Testis (tissue), 3 donors: ENCODE data around the gene KLHL10. TPM values are rescaled to one million over a fixed set of nuclear protein-coding genes. Genes with fewer than 3 reads are reported as not detected.

ENCODE experiments used
- DNase-seq: peaks from one replicate; pipeline ENCODE4 v3.0.0-alpha.2; 2019
- H3K27ac ChIP-seq, 2 donors: fragments of 200-600 bp; sonication (generic); one replicate each; pipeline ENCODE4 v1.5.1; 2019
- H3K27me3 ChIP-seq: fragments of 200-600 bp; sonication (generic); one replicate; pipeline ENCODE4 v1.5.1; 2019
- H3K36me3 ChIP-seq: fragments of 200-600 bp; sonication (generic); one replicate; pipeline ENCODE4 v1.5.1; 2017; ENCODE audit warnings: low read depth; ENCODE audit errors: missing control alignments
- H3K4me1 ChIP-seq: fragments of 200-600 bp; sonication (generic); one replicate; pipeline ENCODE4 v1.5.1; 2019
- H3K4me3 ChIP-seq, 2 donors: fragments of 200-600 bp; sonication (generic); one replicate each; pipeline ENCODE4 v1.5.1; 2017 to 2019
- H3K9me3 ChIP-seq: fragments of 200-600 bp; sonication (generic); one replicate; pipeline ENCODE4 v1.5.1; 2017
- POLR2A ChIP-seq: fragments of 450-650 bp; IDR thresholded peaks from one replicate; pipeline ENCODE4 v1.6.1; 2017; ENCODE audit warnings: antibody characterized with exemption, mild to moderate bottlenecking, moderate library complexity
- WGBS, 2 donors: methylation state at CpG; one replicate each; pipeline ENCODE4 v1.1.5; 2018; 5-methylcytosine and 5-hydroxymethylcytosine counted together
- intact Hi-C: fragments of 100-400 bp; cut with DNase I; formaldehyde crosslinking; loops from one replicate; pipeline ENCODE4 v1.15.1; 2023; ENCODE audit warnings: low total_unique reads
- polyA plus RNA-seq: library from polyadenylated mRNA; stranded (reverse); fragments of 350-450 nt; fragmentation: Illumina TruSeq; extraction: RNeasy Lipid Tissue Mini Kit (QIAGEN cat#74804); gene quantifications from one replicate; pipeline ENCODE4 v1.2.3, GENCODE V29; 2014; ENCODE audit warnings: low read depth, low replicate concordance; ENCODE audit not compliant: insufficient read depth
- total RNA-seq, 2 donors: library from RNA; depleted of rRNA; stranded (reverse); fragments of >200 nt; gene quantifications; one replicate each; pipeline ENCODE4 v1.2.3, GENCODE V29; 2016
- TF ChIP-seq, protein P1 (sequence below), 3 experiments: fragments of 450-650 bp in 2 of 3; fragments of 200-600 bp in 1 of 3; sonication (generic) in 1 of 3; IDR thresholded peaks; one replicate each; pipeline ENCODE4 v1.5.1; 2016 to 2019; ENCODE audit warnings: antibody characterized with exemption in 3 of 3, mild to moderate bottlenecking in 2 of 3, moderate library complexity in 1 of 3

Gene KLHL10
- total and polyA plus RNA-seq, 3 donors from 2014 or later = 31.8 to 130 (median 76.3) TPM

DNA sequence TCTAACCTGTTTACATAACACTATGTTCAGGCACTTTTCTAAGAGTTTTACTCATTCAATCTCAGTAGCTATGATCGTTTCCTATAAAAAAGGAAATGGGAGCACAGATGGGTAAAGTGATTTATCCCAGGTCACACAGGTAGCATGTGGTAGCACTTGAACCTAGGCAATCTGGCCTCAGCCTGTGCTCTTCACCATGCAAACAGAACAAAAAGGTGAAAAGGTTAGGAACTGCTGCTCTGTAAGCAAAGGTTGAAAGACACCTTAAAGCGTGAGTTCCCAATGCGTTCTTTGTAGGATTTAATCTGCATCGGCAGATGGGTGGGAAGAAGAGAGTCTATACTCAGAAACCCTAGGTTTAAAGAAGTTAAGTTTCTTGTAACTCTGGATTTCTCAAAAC lies 42.5 kb downstream of the KLHL10 start:
- intact Hi-C loops = no loop called here
- TF ChIP-seq, protein P1, sequence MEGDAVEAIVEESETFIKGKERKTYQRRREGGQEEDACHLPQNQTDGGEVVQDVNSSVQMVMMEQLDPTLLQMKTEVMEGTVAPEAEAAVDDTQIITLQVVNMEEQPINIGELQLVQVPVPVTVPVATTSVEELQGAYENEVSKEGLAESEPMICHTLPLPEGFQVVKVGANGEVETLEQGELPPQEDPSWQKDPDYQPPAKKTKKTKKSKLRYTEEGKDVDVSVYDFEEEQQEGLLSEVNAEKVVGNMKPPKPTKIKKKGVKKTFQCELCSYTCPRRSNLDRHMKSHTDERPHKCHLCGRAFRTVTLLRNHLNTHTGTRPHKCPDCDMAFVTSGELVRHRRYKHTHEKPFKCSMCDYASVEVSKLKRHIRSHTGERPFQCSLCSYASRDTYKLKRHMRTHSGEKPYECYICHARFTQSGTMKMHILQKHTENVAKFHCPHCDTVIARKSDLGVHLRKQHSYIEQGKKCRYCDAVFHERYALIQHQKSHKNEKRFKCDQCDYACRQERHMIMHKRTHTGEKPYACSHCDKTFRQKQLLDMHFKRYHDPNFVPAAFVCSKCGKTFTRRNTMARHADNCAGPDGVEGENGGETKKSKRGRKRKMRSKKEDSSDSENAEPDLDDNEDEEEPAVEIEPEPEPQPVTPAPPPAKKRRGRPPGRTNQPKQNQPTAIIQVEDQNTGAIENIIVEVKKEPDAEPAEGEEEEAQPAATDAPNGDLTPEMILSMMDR (IDR thresholded peaks at IDR 0.05) = no peak
- no peak for TF ChIP-seq POLR2A
- DNase-seq = no peak
- no peaks in the 10 kb centered on the region for H3K36me3 ChIP-seq
- no peaks in the 10 kb centered on the region for H3K4me1 ChIP-seq
- 90 to 94% methylated on average over 4 of the region's 4 CpGs for WGBS, 2 donors
- no peaks in the 10 kb centered on the region for H3K27me3 ChIP-seq
- no peak overlapping the region for H3K27ac ChIP-seq
- no peak overlapping the region for H3K4me3 ChIP-seq
- H3K9me3 ChIP-seq = no peaks in the 10 kb centered on the region

DNA sequence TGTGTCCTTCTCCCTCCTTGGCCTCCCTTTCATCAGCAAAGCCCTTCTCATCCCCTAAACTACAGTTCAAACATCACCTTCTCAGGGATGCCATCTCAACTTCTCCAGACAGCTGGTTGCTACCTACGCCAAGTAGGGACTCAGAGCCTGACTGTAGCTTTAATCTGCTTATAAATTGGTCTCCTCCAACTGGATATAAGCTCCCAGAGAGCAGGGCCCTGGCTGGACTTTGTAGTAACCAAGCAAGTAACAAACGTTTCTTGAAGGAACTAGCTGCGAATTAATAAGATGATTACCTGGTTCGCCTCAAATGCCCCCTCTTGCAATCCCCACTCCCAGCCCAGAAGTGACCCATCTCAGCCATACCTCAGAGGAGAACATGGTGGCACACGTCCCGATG lies 45.1 kb downstream of the KLHL10 start:
- Histone ChIP-seq H3K27ac (no peak overlapping the region), H3K4me1 (no peaks in the 10 kb centered on the region), H3K27me3 (no peaks in the 10 kb centered on the region), H3K9me3 (no peaks in the 10 kb centered on the region), H3K4me3 (no peak overlapping the region), H3K36me3 (no peaks in the 10 kb centered on the region)
- WGBS, 2 donors = 87 to 90% methylated on average over 6 of the region's 6 CpGs
- intact Hi-C loops = no loop called here
- DNase-seq = no peak
- TF ChIP-seq, protein P1 (IDR thresholded peaks at IDR 0.05) = no peak
- TF ChIP-seq POLR2A = no peak

DNA sequence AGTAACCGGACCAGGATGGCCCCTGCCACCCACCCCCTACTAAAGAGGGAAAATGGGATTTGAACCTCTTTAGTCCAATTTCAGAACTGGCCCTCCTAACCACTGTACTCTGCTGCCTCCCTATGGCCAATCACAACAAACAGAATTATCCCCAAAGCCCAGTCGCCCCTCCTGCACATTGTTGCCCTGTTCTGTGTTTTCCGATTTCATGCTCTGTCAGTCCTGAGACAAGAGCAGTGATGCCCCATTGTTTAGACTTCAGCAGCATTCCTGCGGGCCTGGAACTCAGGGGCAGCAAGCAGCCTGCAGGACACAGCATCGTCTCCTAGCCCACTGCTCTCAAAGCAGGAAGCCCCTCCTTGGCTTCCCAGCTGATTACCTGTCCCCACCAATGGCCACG lies 48.1 kb downstream of the KLHL10 start:
- H3K27me3 ChIP-seq = no peaks in the 10 kb centered on the region
- no peak overlapping the region for H3K4me3 ChIP-seq
- no peak overlapping the region for H3K27ac ChIP-seq
- intact Hi-C loops = no loop called here
- no peaks in the 10 kb centered on the region for H3K4me1 ChIP-seq
- TF ChIP-seq POLR2A = no peak
- TF ChIP-seq, protein P1 (IDR thresholded peaks at IDR 0.05) = no peak
- no peaks in the 10 kb centered on the region for H3K36me3 ChIP-seq
- DNase-seq = no peak
- 85 to 88% methylated on average over 6 of the region's 6 CpGs for WGBS, 2 donors
- H3K9me3 ChIP-seq = no peaks in the 10 kb centered on the region

DNA sequence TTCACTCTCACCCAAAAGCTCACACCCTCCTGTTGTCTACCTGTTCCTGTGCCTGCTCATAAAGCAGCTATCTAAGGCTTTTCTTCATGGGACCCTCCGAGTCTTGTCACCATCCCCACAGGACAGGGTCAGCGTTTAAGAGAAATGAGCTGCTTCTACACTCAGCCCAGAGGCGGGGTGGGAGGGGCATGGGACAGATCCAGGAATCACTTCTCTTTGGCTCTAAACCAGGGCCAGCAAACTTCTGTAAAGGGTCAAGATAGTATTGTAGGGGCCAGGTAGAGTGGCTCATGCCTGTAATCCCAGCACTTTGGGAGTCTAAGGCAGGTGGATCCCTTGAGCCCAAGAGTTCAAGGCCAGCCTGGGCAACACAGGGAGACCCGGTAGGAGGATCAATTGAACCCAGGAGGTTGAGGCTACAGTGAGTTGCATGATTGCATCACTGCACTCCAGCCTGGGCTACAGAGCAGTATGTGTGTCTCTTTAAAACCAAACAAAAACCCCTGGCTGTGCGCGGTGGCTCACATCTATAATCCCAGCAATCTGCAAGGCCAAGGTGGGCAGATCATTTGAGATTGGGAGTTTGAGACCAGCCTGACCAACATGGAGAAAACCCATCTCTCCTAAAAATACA lies 50.8 kb downstream of the KLHL10 start:
- H3K27ac ChIP-seq = no peak overlapping the region
- H3K36me3 ChIP-seq = no peaks in the 10 kb centered on the region
- TF ChIP-seq POLR2A = no peak
- TF ChIP-seq, protein P1 (IDR thresholded peaks at IDR 0.05) = no peak
- H3K27me3 ChIP-seq = no peaks in the 10 kb centered on the region
- intact Hi-C loops = no loop called here
- H3K4me1 ChIP-seq = no peaks in the 10 kb centered on the region
- 70 to 84% methylated on average over 4 to 6 of the region's 6 CpGs for WGBS, 2 donors
- no peak overlapping the region for H3K4me3 ChIP-seq
- DNase-seq = no peak
- H3K9me3 ChIP-seq = no peaks in the 10 kb centered on the region
